Tibial nerve (tissue), 4 donors: ENCODE measurements around the gene C3orf22. TPM values are rescaled to one million over a fixed set of nuclear protein-coding genes. Genes with fewer than 3 reads are reported as not detected.
A peak's percentile ranks its signal among the peaks of the same experiment; 100 is the strongest.
"Not testable (repeated sequence)": the region's sequence is repeated elsewhere in the genome, so short reads cannot be mapped to it uniquely, and the experiment has no call there.

Experiments
- DNase-seq, 2 donors: peaks; one replicate each; pipeline ENCODE4 v3.0.0-alpha.2; 2019; ENCODE audit warnings: low spot score in 2 of 2
- H3K27ac ChIP-seq, 4 donors: fragments of 200-600 bp; sonication (generic) in 3 of 4; one replicate each; pipeline ENCODE4 v1.5.1; 2017 to 2019; ENCODE audit warnings: mild to moderate bottlenecking in 1 of 4
- H3K27me3 ChIP-seq, 2 donors: fragments of 200-600 bp; sonication (generic) in 1 of 2; one replicate each; pipeline versions ENCODE4 v1.5.1 to v1.6.0; 2017 to 2019
- H3K36me3 ChIP-seq, 3 donors: fragments of 200-600 bp; sonication (generic); one replicate each; pipeline ENCODE4 v1.5.1; 2018 to 2019
- H3K4me1 ChIP-seq, 4 donors: fragments of 200-600 bp; sonication (generic) in 3 of 4; one replicate each; pipeline ENCODE4 v1.5.1; 2017 to 2019
- H3K4me3 ChIP-seq, 4 donors: fragments of 200-600 bp; sonication (generic) in 3 of 4; one replicate each; pipeline ENCODE4 v1.5.1; 2017 to 2019; ENCODE audit warnings: mild to moderate bottlenecking in 1 of 4, moderate library complexity in 1 of 4
- H3K9me3 ChIP-seq, 4 donors: fragments of 200-600 bp; sonication (generic) in 3 of 4; one replicate each; pipeline ENCODE4 v1.5.1; 2017 to 2019
- CTCF ChIP-seq, 5 experiments: fragments of 200-600 bp in 3 of 5; fragments of 450-650 bp in 2 of 5; sonication (generic) in 3 of 5; IDR thresholded peaks; one replicate each; pipeline ENCODE4 v1.5.1; 2016 to 2019; ENCODE audit warnings: antibody characterized with exemption in 5 of 5, mild to moderate bottlenecking in 3 of 5, moderate library complexity in 2 of 5
- EP300 ChIP-seq, 2 donors: sonication (generic); formaldehyde crosslinking; IDR thresholded peaks; one replicate each; pipeline ENCODE4 v1.6.1; 2017; ENCODE audit warnings: antibody characterized with exemption in 2 of 2, mild to moderate bottlenecking in 1 of 2
- POLR2A ChIP-seq, 2 donors: fragments of 450-650 bp; IDR thresholded peaks; one replicate each; pipeline ENCODE4 v1.6.1; 2017; ENCODE audit warnings: antibody characterized with exemption in 2 of 2, mild to moderate bottlenecking in 2 of 2, moderate library complexity in 2 of 2
- WGBS, 2 donors: methylation state at CpG; one replicate each; pipeline ENCODE4 v1.1.5; 2018; 5-methylcytosine and 5-hydroxymethylcytosine counted together
- total RNA-seq, 4 donors: library from RNA; depleted of rRNA; stranded (reverse); fragments of >200 nt; gene quantifications; one replicate each; pipeline ENCODE4 v1.1.0, GENCODE V29; 2016

The C3orf22 gene
- total RNA-seq, 4 donors from 2014 or later = not detected

- no peak overlapping the region for H3K27ac ChIP-seq
- H3K27me3 ChIP-seq = peaks cover 0 to 17% of the 10 kb centered on the region in 2 donors
- no peak overlapping the region for H3K4me3 ChIP-seq
- H3K9me3 ChIP-seq = no peaks in the 10 kb centered on the region
- H3K4me1 ChIP-seq = peaks cover 0 to 2% (median 0%) of the 10 kb centered on the region in 4 donors
- TF ChIP-seq POLR2A (IDR thresholded peaks at IDR 0.05) (no peak), EP300 (IDR thresholded peaks at IDR 0.05) (no peak), CTCF (IDR thresholded peaks at IDR 0.05) (no peak)
- H3K36me3 ChIP-seq = no peaks in the 10 kb centered on the region
- DNase-seq = no peak
These were observed 23.1 kb downstream of the C3orf22 start for GRCh38 chr3:126535636-126536035.

GRCh38 chr3:126534716-126535115 lies 24.0 kb downstream of the C3orf22 start:
- H3K36me3 ChIP-seq, H3K4me1 ChIP-seq, DNase-seq, H3K27ac ChIP-seq, H3K9me3 ChIP-seq, H3K4me3 ChIP-seq: not testable (repeated sequence)
- H3K27me3 ChIP-seq = peaks cover 0 to 17% of the 10 kb centered on the region in 2 donors
- WGBS, 2 donors = 82 to 85% methylated on average over 3 to 4 of the region's 7 CpGs

- Histone ChIP-seq H3K9me3 (no peaks in the 10 kb centered on the region), H3K4me1 (no peaks in the 10 kb centered on the region)
- TF ChIP-seq POLR2A (IDR thresholded peaks at IDR 0.05) (no peak), CTCF (IDR thresholded peaks at IDR 0.05) (no peak), EP300 (IDR thresholded peaks at IDR 0.05) (no peak)
These were observed 25.2 kb downstream of the C3orf22 start for GRCh38 chr3:126533506-126533905.

GRCh38 chr3:126531051-126531330 lies 27.7 kb downstream of the C3orf22 start:
- TF ChIP-seq POLR2A (IDR thresholded peaks at IDR 0.05) (no peak), EP300 (IDR thresholded peaks at IDR 0.05) (no peak), CTCF (IDR thresholded peaks at IDR 0.05) (no peak)
- WGBS, 2 donors = 83 to 93% methylated on average over 5 of the region's 6 CpGs
- no peak for DNase-seq
- Histone ChIP-seq H3K9me3 (no peaks in the 10 kb centered on the region), H3K27me3 (no peaks in the 10 kb centered on the region), H3K27ac (no peak overlapping the region), H3K4me3 (no peak overlapping the region), H3K36me3 (no peaks in the 10 kb centered on the region), H3K4me1 (no peaks in the 10 kb centered on the region)

More at GRCh38 chr3:126533506-126533905, 25.2 kb downstream of the C3orf22 start:
- no peaks in the 10 kb centered on the region for H3K36me3 ChIP-seq
- DNase-seq = no peak
- H3K27me3 ChIP-seq = peaks cover 0 to 11% of the 10 kb centered on the region in 2 donors
- H3K4me3 ChIP-seq = no peak overlapping the region
- H3K27ac ChIP-seq = no peak overlapping the region

GRCh38 chr3:126530171-126531050 lies 28.3 kb downstream of the C3orf22 start:
- no peak for DNase-seq
- no peaks in the 10 kb centered on the region for H3K27me3 ChIP-seq
- peak overlapping the region in 1 of 4 donors; percentile 11 for H3K27ac ChIP-seq
- H3K9me3 ChIP-seq = no peaks in the 10 kb centered on the region
- 65 to 80% methylated on average over 15 to 17 of the region's 18 CpGs for WGBS, 2 donors
- no peaks in the 10 kb centered on the region for H3K36me3 ChIP-seq
- no peaks in the 10 kb centered on the region for H3K4me1 ChIP-seq
- no peak overlapping the region for H3K4me3 ChIP-seq
- TF ChIP-seq CTCF (IDR thresholded peaks at IDR 0.05) (no peak), EP300 (IDR thresholded peaks at IDR 0.05) (no peak), POLR2A (IDR thresholded peaks at IDR 0.05) (no peak)
